GM21576 (cell line): ENCODE data around the gene KASH5.
"Not testable (repeated sequence)": the region's sequence is repeated elsewhere in the genome, so short reads cannot be mapped to it uniquely, and the experiment has no call there.

Experiments used
- ATAC-seq: cut with Tn5 transposase; IDR thresholded peaks from one replicate; pipeline ENCODE4 v1.9.1; 2021; ENCODE audit warnings: mild to moderate bottlenecking, moderate library complexity; ENCODE audit not compliant: unreplicated experiment

Gene KASH5

DNA sequence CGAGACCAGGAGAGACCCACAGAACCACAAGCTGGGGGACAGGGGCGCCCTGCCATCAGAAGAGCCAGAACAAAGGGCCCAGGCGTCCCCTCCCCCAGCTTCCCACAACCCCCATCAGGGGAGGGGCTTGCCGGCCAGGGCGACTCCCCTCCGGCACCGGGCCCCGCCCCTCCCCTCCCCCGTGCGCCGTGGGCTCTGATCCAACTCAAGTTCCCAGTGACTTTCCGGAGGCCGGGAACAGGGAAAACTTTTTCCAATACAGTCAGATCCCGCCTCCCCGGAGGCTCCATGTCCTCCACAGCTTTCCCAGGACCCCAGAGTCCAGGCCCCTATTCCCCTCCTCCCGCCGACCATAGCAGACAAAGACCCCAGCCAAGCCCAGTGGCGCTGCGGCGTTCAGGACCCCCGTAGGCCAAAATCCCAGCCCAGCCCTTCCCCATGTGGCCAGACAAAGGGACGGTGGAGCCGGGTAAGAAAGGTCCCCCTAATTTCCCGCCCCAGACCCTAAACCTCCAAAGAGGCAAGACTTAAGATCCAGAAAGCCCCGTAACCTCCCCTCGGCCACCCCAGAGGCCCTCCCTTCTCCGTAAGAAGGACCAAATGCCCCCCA is 26.5 kb upstream of the KASH5 start:
- ATAC-seq: no peak

DNA sequence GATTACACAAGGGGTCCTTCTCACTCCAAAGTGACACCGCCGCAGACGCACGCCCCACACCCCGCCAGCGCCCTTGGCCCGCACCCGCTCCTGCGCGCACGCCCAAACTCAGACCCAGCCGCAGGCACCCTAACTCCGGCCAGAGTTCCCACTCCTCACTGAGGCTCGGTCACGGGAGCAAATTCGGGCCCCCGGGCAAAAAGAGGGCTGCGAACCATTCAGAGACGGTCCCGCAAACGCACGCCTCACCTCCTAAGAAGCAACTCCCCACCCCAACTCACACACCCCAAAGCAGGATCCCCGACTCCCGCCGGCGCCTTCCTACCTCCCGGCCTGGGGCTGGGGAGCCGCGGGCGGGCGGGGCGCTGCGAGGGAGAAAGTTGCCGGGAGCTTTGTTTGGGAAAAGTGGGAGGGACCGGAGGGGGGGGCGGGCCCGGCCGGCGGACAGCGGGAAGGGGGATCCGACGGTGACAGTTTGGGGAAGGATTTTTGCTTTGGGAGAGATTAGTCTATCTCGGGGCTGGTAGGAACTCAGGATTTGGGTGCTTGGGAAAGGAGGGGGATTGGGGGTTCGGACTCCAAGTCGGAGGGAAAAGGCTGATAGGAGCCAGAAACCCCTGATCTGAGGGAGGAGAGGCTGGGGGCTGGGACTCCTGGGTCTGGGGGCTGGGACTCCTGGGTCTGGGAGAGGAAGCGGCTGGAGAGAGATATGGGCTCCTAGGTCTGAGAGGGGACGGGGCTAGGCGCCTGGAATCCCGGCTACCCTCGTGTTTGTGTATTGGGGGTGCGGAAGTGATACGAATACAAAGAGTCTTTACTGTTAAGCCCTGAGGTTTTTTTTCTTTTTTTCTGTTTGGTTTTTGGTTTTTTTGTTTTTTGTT is 25.8 kb upstream of the KASH5 start, which contains the start of gene TEAD2:
Gene TEAD2, minus strand, starts transcription at position 369 of the 881 bp plus-strand sequence. CDS start 2,341 bp downstream, outside the sequence.
- no peak for ATAC-seq

DNA sequence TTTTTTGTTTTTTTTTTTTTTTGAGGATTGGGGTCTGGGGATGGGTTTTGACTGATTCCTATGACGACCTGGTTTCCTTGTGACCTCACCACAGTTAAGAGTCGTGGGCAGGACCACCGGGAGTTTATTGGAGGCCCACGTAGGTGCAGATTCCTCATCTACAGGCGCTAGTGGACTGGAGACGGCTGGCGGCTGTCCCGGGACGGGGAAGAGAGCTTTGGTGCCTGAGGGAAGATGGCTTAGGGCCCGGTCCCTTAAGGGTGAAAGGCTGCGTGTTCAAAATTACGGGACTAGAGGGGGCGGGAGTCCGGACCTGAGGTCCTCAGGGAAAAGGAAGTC is 25.2 kb upstream of the KASH5 start:
- ATAC-seq: no peak

DNA sequence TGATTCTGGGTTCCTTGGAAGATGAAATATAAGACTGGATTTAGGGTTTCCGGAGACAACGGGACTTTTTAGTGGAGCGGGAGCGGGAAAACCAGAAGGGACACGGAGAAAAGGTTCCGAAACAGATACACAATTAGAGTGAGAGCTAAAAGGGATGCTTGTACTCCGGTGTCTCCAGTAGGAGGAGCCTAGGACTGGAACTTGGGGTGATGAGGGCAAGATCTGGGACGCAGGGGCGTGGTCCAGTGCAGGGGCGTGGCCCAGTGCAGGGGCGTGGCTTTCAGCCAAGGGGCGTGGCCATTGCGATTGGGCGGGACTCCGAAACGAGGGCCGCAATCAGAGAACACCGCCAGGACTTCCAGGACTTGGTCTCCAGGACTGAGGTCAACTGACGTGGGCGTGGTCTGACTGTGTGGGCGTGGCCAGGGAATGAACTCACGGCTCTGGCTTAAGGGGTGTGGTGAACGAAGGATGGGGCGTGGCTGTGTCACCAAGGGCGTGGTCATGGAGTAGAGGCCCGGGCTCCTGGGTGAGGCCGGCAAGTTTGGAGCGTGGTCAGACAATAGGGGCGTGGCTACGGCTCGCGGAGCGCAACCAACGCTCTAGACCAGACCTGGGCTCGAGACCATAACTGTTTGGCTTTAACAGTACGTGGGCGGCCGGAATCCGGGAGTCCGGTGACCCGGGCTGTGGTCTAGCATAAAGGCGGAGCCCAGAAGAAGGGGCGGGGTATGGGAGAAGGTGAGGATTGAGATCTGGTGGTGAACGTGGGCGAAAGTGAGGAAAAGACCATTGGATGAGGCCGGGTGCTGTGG is 24.6 kb upstream of the KASH5 start, which contains the start of gene DKKL1:
Gene DKKL1, plus strand, starts transcription at position 610 of the 815 bp plus-strand sequence. Its CDS starts 122 bp downstream, at position 732.
- no peak for ATAC-seq

DNA sequence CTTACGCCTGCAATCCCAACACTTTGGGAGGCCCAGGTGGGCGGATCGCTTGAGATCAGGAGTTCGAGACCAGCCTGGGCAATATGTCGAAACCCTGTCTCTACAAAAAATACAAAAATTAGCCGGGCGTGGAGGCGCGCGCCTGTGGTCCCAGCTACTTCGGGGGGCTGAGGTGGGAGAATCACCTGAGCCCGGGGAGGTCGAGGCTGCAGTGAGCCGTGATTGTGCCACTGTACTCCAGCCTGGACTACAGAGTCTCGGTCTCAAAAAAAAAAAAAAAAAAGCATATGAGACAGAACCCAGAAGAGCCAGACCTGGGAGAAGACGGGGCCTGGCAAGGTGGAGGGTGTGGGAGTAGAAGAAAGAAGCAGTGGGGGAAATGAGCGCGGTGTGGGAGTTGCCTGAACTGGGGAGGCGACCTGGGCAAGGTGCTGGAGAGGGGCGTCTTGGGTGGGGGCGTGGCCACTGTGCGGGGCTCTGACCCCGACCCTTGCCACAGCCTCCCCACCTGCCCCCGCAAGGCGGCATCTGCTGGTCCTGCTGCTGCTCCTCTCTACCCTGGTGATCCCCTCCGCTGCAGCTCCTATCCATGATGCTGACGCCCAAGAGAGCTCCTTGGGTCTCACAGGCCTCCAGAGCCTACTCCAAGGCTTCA is 23.8 kb upstream of the KASH5 start:
- ATAC-seq: no peak

DNA sequence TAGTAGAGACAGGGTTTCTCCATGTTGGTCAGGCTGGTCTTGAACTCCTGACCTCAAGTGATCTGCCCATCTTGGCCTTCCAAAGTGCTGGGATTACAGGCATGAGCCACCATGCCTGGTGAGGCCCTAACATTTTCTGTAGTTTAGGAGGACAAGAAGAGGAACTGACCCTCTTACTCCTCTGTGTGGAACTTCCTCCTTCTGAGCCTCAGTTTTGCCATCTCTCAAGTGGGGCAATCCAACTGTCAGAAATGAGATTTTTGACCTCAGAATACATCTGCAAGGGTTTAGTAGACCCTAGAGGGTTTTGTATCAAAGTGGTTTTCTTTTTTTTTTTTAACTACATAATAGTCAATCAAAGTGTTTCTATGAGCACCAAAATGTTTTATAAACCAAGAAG is 21.9 kb upstream of the KASH5 start:
- no peak for ATAC-seq

DNA sequence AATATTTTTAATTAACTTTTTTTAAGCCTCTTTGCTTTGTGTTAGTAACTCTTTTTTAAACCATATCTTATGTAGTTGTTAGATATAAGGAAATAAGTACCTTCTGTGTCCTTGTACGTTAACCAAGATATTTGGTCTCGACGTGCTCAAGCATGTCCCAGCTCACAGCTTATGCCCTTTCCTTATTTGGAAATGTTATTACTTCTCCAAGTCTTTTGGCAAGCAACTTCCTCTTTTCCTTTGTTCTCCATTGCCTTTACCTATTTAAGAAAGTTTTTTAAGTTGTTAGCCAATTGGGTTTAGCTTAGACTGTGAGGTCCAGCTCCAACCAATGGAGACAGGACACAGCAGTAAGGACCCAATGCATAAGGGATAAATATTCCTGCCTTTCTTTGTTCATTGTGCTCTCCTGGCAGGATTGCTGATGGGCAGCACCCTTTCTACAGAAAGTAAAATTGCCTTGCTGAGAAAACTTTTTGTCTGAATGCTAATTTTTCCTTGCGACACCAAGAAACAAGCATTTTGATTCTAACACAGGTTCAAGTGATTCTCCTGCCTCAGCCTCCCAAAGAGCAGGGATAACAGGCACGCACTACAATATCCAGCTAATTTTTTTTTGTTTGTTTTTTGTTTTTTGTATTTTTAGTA is 19.2 kb upstream of the KASH5 start:
- no peak for ATAC-seq

DNA sequence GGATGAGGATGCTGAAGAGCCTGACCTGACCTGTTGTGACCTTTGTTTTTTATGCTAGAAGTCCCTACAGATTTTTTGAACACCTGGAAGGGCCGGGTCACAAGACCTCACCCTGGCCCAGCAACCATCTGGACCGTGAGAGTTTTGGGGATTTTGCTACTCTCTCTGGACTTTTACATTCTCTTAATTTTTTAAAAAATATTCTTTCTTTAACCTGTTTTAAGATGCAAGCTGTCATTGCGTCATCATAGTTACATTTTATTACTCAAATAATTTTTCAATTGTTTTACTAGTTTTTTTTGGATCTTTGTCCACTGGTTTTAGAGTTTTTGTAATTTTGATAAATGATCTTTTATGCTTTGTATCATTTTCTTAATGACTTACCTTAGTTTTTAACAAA is 16.9 kb upstream of the KASH5 start:
- ATAC-seq: no peak

DNA sequence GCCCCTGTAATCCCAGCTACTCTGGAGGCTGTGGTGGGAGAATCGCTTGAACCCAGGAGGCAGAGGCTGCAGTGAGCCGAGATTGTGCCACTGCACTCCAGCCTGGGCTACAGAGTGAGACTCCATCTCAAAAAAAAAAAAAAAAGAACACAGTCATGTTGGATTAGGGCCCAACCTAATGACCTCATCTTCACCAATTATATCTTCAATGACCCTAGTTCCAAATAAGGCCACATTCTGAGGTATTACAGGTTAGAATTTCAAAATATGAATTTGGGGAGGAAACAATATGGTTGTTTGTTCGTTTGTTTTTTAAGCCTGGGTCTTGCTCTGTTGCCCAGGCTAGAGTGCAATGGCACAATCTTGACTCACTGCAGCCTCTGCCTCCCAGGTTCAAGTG is 14.9 kb upstream of the KASH5 start:
- not testable (repeated sequence) for ATAC-seq

DNA sequence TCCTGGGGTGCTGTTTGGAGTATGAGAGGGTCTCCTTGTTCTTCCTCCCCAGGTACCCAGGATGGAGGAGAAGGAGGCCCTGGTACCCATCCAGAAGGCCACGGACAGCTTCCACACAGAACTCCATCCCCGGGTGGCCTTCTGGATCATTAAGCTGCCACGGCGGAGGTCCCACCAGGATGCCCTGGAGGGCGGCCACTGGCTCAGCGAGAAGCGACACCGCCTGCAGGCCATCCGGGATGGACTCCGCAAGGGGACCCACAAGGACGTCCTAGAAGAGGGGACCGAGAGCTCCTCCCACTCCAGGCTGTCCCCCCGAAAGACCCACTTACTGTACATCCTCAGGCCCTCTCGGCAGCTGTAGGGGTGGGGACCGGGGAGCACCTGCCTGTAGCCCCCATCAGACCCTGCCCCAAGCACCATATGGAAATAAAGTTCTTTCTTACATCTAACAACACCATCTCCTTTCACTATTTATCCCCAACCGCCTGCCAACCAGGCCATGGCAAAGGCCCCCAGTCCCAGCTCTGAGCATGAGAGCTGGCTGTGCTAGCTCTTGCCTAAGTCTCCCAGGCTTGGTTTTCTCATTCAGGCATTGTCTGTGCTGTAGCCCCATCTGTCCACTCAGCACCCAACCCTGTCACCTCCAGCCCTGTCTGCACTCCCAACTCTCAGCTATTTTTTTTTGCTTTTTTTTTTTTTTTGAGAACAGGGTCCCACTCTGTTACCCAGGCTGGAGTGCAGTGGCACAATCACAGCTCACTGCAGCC is 13.2 kb upstream of the KASH5 start:
- no peak for ATAC-seq

DNA sequence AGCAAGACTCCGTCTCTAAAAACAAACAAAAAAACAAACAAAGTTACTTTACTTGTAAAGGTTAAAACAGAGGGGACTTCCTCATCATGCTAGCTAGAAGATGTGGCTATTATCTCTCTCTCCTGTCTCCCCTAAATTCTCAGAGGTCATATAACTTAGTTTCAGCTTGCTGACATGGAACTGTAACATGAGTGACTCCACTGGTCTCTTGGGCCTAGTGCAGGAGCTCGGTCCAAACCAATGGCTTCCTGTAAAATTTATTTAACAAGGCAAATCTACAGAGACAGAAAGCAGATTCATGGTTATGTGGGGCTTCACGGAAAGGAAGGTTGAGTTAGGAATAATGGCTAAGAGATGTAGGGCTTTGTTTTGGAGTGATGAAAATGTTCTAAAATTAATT is 9.5 kb upstream of the KASH5 start:
- no peak for ATAC-seq

DNA sequence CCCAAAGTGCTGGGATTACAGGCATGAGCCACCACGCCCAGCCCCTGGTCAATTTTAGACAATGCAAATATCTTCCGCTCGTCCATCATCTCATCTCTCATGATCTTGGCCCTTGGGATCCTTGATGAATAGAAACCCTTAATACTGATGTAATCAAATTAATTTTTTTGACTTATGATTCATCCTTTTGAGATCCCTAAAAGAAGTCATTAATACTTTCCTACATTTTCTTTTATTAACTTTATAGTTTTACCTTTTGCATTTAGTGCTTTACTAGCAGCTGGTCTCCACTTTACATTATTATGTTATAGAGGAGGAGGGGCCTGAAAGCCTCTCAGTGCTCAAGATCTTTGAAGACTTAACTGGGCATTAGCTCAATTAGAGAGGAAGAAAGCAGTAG is 7.7 kb upstream of the KASH5 start:
- ATAC-seq: no peak

DNA sequence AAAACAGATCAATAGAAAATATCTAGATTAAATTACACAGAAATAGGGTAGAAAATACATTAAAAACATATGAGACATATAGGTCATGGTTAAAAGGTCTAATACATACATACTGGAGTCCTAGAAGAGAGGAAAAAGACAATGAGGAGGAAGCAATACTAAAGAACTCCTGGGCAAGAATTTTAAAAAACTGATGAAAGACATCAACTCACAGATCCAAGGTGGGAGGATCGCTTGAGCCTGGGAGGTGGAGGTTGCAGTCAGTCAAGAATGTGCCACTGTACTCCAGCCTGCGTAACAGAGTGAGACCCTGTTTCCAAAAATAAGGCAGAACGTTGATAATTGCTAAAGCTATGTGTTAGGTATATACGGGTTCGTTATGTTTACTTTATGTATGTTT is 5.4 kb upstream of the KASH5 start:
- ATAC-seq: no peak

DNA sequence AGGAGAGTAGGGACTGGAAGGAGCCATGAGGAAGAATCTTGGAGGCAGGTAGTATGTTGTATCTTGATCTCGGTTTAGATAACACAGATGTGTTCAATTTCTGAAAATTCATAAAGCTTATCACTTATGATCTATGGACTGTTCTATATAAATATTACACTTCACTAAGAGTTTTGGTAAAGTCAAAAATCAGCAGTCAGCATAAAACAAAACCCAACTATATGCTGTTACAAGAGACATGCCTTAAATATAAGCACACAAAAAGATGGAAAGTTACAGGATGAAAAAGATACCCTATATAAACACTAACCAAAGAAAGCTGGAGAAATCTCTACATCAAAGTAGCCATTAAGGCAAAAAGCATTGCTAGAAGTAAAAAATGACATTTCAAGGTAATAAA is 4.5 kb upstream of the KASH5 start:
- no peak for ATAC-seq

DNA sequence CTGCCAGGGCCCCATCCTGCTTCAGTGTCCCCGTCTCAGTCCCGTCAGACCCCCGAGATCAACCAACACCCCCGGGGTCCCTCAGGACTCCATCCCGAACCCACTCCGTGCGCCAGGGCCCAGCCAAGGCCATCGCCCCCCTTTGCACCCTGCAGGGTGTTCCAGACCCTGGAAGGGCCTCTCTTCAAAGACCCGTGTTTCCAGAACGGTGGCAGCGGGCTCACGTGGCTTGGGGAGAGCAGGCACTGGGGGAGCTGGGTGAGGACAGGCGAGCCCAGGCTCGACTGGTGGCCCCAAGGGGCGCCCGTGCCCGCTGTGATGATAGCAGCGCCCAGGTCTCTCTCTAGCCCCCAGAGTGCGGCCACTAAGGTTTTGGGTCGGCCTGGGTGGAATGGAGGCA is 1.4 kb downstream of the KASH5 start:
- ATAC-seq: no peak

DNA sequence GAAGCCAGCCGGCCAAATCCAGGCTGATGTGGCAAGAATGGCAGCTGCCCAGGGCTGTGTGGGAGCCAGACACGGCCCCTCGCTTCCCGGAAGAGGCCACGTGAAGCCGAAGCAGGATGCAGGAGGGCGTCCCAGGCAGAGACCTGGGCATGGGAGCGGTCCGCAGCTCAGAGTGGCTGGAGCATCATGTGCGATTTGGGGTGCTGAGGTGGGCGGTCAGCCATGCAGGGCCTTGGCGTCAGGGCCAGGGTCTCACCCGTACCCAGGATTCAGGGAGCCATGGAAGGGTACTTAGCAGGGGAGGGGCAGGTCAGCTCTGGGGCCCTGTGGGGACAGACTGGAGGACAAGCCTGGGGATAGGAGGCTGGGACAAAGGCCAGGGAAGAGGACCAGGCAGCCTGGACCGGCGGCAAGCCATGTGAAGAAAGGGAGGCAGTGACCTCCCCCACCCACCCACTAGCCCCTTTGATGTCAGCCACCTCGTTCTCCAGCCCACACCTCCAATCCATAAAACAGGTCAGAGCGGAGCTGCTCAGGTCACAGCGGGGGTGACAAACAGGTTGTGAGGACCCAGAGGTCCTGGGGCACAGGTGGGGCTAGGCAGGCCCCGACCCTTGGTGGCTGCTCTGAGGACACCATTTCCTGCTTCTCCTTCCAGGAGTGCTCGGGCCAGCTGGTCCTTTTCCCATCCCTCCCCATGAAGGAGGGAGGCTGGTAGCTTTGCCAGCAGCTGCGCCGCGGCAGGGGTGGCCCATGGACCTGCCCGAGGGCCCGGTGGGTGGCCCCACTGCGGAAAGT is 2.3 kb downstream of the KASH5 start:
- no peak for ATAC-seq

DNA sequence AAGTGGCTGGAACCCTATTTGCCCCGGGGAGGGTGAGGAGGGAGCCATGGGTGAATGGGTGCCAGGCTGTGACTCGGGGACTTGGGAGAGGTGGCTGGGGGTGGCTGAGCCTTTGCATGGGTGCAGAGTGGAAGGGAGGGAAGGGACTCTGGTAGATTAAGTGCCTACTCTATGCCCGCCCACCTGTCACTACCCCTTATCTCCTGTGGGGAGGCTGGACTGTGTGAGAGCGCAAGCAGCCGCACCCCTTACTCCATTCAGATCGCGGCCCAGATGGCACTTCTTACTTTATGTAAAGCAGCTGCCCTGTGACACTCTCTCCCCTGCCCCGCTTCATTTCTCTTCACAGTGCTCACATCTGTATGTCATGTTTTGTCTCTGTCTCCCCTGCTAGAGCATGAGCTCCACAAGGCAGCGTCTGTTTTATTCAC is 2.9 kb downstream of the KASH5 start:
- no peak for ATAC-seq

DNA sequence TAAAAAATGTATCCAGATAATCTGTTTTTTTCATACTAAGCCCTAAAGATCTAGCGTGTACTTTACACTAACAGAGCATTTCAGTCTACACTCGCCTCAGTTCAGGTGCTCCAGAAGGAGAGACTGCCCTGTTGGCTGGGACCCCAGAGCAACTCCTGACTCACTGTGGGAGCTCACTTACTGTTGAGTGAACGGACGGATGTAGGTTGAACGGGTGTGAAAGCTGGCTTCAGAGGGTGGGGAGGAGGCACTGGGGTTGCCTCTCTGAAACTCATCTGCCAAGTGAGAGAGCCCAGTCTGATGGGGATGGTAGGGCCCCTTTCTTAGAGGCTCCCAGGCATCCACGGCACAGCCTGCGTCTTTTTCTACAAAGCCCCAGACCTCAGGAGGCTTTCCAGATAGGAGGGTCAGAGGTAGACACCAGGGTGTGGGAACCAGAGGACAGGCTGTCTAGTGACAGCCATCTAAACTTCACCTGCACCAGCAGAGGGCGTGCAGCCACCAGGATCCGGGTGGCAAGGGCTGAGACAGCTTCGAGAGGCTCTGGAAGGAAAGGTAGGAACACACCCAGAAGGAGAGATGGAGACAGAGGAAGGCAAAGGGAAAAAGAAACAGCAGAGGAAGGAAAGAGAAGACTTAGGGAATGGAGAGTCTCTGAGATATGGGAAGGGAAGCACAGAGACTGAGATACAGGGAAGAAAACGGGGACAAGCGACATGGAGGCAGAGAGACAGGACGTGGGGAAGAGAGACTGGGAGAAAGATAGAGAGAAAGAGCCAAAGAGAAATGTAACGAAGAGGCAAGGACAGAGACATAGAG is 3.7 kb downstream of the KASH5 start:
- no peak for ATAC-seq
